ENCODE data around the gene STK24.

DNA sequence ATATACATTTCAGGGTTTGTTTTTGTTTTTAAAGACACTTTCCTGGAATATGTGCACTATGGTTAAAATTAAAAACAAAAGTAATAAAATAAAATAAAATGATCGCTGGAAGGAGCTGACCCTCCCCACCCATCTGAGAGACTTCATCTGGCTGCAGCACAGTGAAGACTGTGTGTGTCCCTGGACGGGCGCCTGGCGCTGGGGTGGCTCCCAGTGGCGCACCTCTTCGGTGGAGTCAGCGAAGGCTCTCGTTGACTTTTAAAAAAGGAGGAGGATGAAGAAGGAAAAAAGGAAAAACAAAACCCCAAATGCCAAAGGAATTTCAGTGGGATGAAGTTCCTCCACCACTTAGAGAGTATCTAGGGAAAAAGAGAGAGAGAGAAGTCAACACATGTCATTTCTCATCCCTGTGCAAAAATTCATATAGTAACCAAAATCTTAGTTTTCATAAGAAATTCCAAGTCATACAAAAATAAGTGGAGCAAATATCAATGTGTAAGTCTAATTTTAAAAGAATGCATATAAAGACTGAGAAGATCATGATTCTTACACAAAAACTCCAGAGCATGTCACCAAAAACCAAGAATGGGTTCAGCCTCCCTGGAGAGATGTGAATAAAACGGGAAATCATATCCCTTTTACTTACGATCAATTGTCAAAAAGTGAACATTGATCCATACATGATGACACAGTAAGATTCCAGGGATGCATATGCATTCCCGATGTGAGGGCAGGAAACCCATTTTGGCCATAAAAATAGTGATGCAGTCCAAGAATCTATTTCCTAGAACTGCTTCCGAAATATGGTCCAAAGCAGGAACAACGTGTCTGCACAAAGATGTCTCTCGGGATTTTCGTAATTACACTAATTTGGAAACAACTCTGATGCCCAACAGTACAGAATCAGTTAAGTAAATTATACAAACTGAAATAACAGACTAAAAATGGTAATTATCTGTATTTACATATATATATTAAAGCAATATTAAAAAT is 123.8 kb downstream of the STK24 start:
- TF ChIP-seq, protein P1, sequence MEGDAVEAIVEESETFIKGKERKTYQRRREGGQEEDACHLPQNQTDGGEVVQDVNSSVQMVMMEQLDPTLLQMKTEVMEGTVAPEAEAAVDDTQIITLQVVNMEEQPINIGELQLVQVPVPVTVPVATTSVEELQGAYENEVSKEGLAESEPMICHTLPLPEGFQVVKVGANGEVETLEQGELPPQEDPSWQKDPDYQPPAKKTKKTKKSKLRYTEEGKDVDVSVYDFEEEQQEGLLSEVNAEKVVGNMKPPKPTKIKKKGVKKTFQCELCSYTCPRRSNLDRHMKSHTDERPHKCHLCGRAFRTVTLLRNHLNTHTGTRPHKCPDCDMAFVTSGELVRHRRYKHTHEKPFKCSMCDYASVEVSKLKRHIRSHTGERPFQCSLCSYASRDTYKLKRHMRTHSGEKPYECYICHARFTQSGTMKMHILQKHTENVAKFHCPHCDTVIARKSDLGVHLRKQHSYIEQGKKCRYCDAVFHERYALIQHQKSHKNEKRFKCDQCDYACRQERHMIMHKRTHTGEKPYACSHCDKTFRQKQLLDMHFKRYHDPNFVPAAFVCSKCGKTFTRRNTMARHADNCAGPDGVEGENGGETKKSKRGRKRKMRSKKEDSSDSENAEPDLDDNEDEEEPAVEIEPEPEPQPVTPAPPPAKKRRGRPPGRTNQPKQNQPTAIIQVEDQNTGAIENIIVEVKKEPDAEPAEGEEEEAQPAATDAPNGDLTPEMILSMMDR (IDR thresholded peaks at IDR 0.05): no peak
- TF ChIP-seq MEF2A (IDR thresholded peaks at IDR 0.05; ENCODE audit: borderline replicate concordance, low read depth): no peak
- no peak for TF ChIP-seq POLR2AphosphoS5 (IDR thresholded peaks at IDR 0.05; ENCODE audit: low read depth, low read length)
- no peak for TF ChIP-seq YY1 (IDR thresholded peaks at IDR 0.05; ENCODE audit: low read depth)
